ENCODE measurements around the gene DAPL1.

DAPL1 gene

GRCh38 chr2:158777077-158777476 is 18.0 kb upstream of the DAPL1 start:
- no peak for DNase-seq (ENCODE audit: low read depth)

- no peak for DNase-seq (ENCODE audit: low read depth)
Measured at GRCh38 chr2:158778243-158778642, 16.9 kb upstream of the DAPL1 start.

GRCh38 chr2:158779621-158780020 is 15.5 kb upstream of the DAPL1 start:
- DNase-seq (ENCODE audit: low read depth), result no peak

- no peak for DNase-seq (ENCODE audit: low read depth)
Measured at GRCh38 chr2:158781353-158781961, 13.7 kb upstream of the DAPL1 start.

GRCh38 chr2:158782136-158782535 is 13.0 kb upstream of the DAPL1 start:
- DNase-seq (ENCODE audit: low read depth), result no peak

- DNase-seq (ENCODE audit: low read depth), result no peak
Measured at GRCh38 chr2:158782616-158783015, 12.5 kb upstream of the DAPL1 start.

GRCh38 chr2:158783923-158784322 is 11.2 kb upstream of the DAPL1 start:
- no peak for DNase-seq (ENCODE audit: low read depth)

GRCh38 chr2:158786897-158787296 is 8.2 kb upstream of the DAPL1 start:
- DNase-seq (ENCODE audit: low read depth), result no peak

- no peak for DNase-seq (ENCODE audit: low read depth)
Measured at GRCh38 chr2:158788951-158789350, 6.2 kb upstream of the DAPL1 start.

GRCh38 chr2:158796652-158797051 is 1.5 kb downstream of the DAPL1 start:
- no peak for DNase-seq (ENCODE audit: low read depth)

GRCh38 chr2:158797963-158798700 is 3.0 kb downstream of the DAPL1 start:
- no peak for DNase-seq (ENCODE audit: low read depth)

- DNase-seq (ENCODE audit: low read depth), result no peak
Measured at GRCh38 chr2:158799181-158799580, 4.1 kb downstream of the DAPL1 start.

GRCh38 chr2:158803506-158803905 is 8.4 kb downstream of the DAPL1 start:
- no peak for DNase-seq (ENCODE audit: low read depth)

- DNase-seq (ENCODE audit: low read depth), result no peak
Measured at GRCh38 chr2:158805255-158805654, 10.1 kb downstream of the DAPL1 start.

- no peak for DNase-seq (ENCODE audit: low read depth)
Measured at GRCh38 chr2:158805936-158806335, 10.8 kb downstream of the DAPL1 start.

GRCh38 chr2:158806941-158807340 is 11.8 kb downstream of the DAPL1 start:
- DNase-seq (ENCODE audit: low read depth), result no peak

GRCh38 chr2:158808426-158808825 is 13.3 kb downstream of the DAPL1 start:
- DNase-seq (ENCODE audit: low read depth), result no peak

- DNase-seq (ENCODE audit: low read depth), result no peak
Measured at GRCh38 chr2:158809816-158810215, 14.7 kb downstream of the DAPL1 start.

GRCh38 chr2:158810731-158811460 is 15.8 kb downstream of the DAPL1 start:
- DNase-seq (ENCODE audit: low read depth), result no peak

- DNase-seq (ENCODE audit: low read depth), result no peak
Measured at GRCh38 chr2:158815166-158815565, 20.0 kb downstream of the DAPL1 start.

GRCh38 chr2:158815658-158816057 is 20.5 kb downstream of the DAPL1 start:
- no peak for DNase-seq (ENCODE audit: low read depth)

- DNase-seq (ENCODE audit: low read depth), result no peak
Measured at GRCh38 chr2:158817588-158817987, 22.5 kb downstream of the DAPL1 start.

- DNase-seq (ENCODE audit: low read depth), result no peak
Measured at GRCh38 chr2:158818511-158818910, 23.4 kb downstream of the DAPL1 start.

Measured in stimulated activated CD4-positive, alpha-beta T cell treated with anti-CD3 and anti-CD28 coated beads, Interleukin-2, amount 100 ng/mL, for 4 hours (primary cell).